CD4-positive, alpha-beta memory T cell (primary cell): ENCODE data around the gene SMG1. TPM values are rescaled to one million over a fixed set of nuclear protein-coding genes. Genes with fewer than 3 reads are reported as not detected.
"Not testable (repeated sequence)": the region's sequence is repeated elsewhere in the genome, so short reads cannot be mapped to it uniquely, and the experiment has no call there.

Experiments used
- CTCF ChIA-PET: fragments of 350-600 bp; sonication (Branson Sonifier 250); formaldehyde crosslinking; loops from one replicate; lab custom pipeline; 2021; ENCODE audit warnings: inconsistent platforms; ENCODE audit not compliant: partially characterized antibody; lab: Charles Lee
- POLR2A ChIA-PET: fragments of 350-600 bp; sonication (Branson Sonifier 250); formaldehyde crosslinking; loops from one replicate; lab custom pipeline; 2021; ENCODE audit not compliant: partially characterized antibody; lab: Charles Lee
- DNase-seq, 5 donors: peaks; one replicate each; pipeline versions ENCODE4 v3.0.0 to v3.0.0-alpha.2; 2020 to 2022; ENCODE audit warnings: mixed read lengths in 1 of 5
- H3K27ac ChIP-seq: one replicate; pipeline ENCODE4 v1.7.0; 2013; ENCODE audit warnings: low read depth, low read length
- H3K27me3 ChIP-seq: 2 replicates; pipeline ENCODE4 v1.7.0; 2013; ENCODE audit warnings: mild to moderate bottlenecking, low read length, moderate library complexity; ENCODE audit not compliant: insufficient read depth
- H3K36me3 ChIP-seq: 2 replicates; pipeline ENCODE4 v1.7.0; 2013; ENCODE audit warnings: mild to moderate bottlenecking, low read length, moderate library complexity; ENCODE audit not compliant: insufficient read depth
- H3K4me1 ChIP-seq: 2 replicates; pipeline ENCODE4 v1.7.0; 2013; ENCODE audit warnings: mild to moderate bottlenecking, low read length, moderate library complexity; ENCODE audit not compliant: insufficient read depth
- H3K4me3 ChIP-seq, 2 donors: one replicate each; pipeline ENCODE4 v1.7.0; 2013; ENCODE audit warnings: low read length in 2 of 2, mild to moderate bottlenecking in 1 of 2
- H3K9me3 ChIP-seq, 2 donors: one replicate each; pipeline ENCODE4 v1.7.0; 2013; ENCODE audit warnings: low read length in 2 of 2, control low read depth in 1 of 2; ENCODE audit not compliant: control insufficient read depth in 1 of 2
- H3K27ac Mint-ChIP-seq, 7 donors: one replicate each; pipeline ENCODE4 v1.8.0; 2020 to 2021; ENCODE audit warnings: mixed read lengths in 7 of 7, mild to moderate bottlenecking in 6 of 7, inconsistent platforms in 3 of 7, moderate library complexity in 3 of 7
- H3K27me3 Mint-ChIP-seq, 2 donors: one replicate each; pipeline ENCODE4 v1.8.0; 2020 to 2021; ENCODE audit warnings: mixed read lengths in 2 of 2
- H3K36me3 Mint-ChIP-seq, 2 donors: one replicate each; pipeline ENCODE4 v1.8.0; 2020 to 2021; ENCODE audit warnings: mixed read lengths in 2 of 2, inconsistent platforms in 1 of 2, mild to moderate bottlenecking in 1 of 2
- H3K4me1 Mint-ChIP-seq, 4 donors: one replicate each; pipeline ENCODE4 v1.8.0; 2020 to 2021; ENCODE audit warnings: mixed read lengths in 4 of 4, mild to moderate bottlenecking in 1 of 4
- H3K4me3 Mint-ChIP-seq, 8 donors: one replicate each; pipeline ENCODE4 v1.8.0; 2020 to 2021; ENCODE audit warnings: mixed read lengths in 8 of 8, mild to moderate bottlenecking in 7 of 8, moderate library complexity in 6 of 8, inconsistent platforms in 3 of 8
- H3K9me3 Mint-ChIP-seq, 8 donors: one replicate each; pipeline ENCODE4 v1.8.0; 2020 to 2021; ENCODE audit warnings: mixed read lengths in 8 of 8, mild to moderate bottlenecking in 5 of 8, inconsistent platforms in 3 of 8, moderate library complexity in 1 of 8
- intact Hi-C: fragments of 100-400 bp; cut with micrococcal nuclease; formaldehyde crosslinking; loops from one replicate; pipeline ENCODE4 v1.15.1; 2023
- polyA plus RNA-seq, 2 donors: library from polyadenylated mRNA; unstranded; fragments of 300-500 nt; fragmentation: Illumina TruSeq; gene quantifications; one replicate each; pipeline ENCODE4 v1.2.3, GENCODE V29; 2021
- total RNA-seq, 2 experiments: library from RNA; stranded (reverse); gene quantifications; one replicate each; pipeline ENCODE4 v1.2.3, GENCODE V29; 2021

SMG1 gene
- total and polyA plus RNA-seq, 4 experiments from 2014 or later: 5.4 to 177 (median 94.5) TPM

DNA sequence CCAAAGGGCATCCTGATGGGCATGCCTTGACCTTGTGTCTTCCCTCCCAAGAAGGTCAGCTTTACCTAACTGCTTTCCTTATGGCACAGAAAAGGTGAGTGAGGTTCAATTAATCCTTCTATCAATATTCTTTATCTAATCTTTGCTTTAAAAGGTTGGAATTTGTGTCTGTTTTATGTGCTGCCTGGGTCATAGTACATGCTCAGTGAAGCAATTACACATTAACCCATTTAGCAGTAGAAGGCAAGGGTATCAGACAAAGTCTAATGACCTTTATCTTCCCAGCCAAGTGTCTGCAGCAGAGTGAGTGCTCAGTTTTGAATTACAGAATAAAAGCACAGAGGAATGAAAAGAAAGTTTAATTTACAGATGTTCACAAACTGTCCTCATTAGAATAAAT is 63.3 kb downstream of the SMG1 start:
- H3K4me1 ChIP-seq, H3K9me3 Mint-ChIP-seq, H3K4me3 Mint-ChIP-seq, H3K27me3 ChIP-seq, POLR2A ChIA-PET, DNase-seq, H3K9me3 ChIP-seq, intact Hi-C loops, H3K4me1 Mint-ChIP-seq, H3K27ac ChIP-seq, H3K4me3 ChIP-seq, CTCF ChIA-PET, H3K27me3 Mint-ChIP-seq: not testable (repeated sequence)
- Mint-ChIP-seq H3K36me3 (peaks cover 38 to 57% of the 10 kb centered on the region in 2 donors), H3K27ac (peak overlapping the region in 6 of 7 donors; percentile 37 to 90 (median 61))
- H3K36me3 ChIP-seq: peaks cover 22% of the 10 kb centered on the region

DNA sequence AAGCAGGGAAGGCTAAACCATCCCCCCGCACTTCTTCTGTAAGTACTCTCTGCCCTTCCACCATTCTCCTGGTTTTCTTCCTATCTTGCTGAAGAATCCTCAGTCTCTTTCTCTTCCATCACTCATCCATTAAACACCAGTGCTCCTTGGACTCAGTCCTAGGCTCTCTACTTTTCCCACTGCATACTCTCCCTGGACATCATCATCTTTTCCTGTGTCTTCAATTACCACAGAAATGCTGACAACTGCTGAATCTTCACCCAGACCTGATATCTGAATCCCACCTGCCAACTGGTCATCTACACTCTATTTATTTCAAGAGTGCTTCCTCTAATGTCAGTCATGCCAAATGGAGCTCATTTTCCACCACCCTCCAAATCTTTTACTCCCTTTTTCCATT is 71.0 kb downstream of the SMG1 start:
- no peak overlapping the region for H3K4me3 Mint-ChIP-seq
- Histone ChIP-seq H3K4me3 (no peak overlapping the region), H3K9me3 (no peaks in the 10 kb centered on the region), H3K27ac (no peak overlapping the region), H3K36me3 (peaks cover 49% of the 10 kb centered on the region), H3K27me3 (no peaks in the 10 kb centered on the region), H3K4me1 (no peaks in the 10 kb centered on the region)
- ChIA-PET POLR2A (no interaction called here), CTCF (no interaction called here)
- H3K27ac Mint-ChIP-seq: peak overlapping the region in 4 of 7 donors; percentile 37 to 68 (median 54)
- no peaks in the 10 kb centered on the region for H3K9me3 Mint-ChIP-seq
- H3K36me3 Mint-ChIP-seq: peaks cover 49 to 74% of the 10 kb centered on the region in 2 donors
- no peaks in the 10 kb centered on the region for H3K27me3 Mint-ChIP-seq
- intact Hi-C loops: no loop called here
- H3K4me1 Mint-ChIP-seq: peaks cover 0 to 9% (median 5%) of the 10 kb centered on the region in 4 donors
- no peak for DNase-seq

DNA sequence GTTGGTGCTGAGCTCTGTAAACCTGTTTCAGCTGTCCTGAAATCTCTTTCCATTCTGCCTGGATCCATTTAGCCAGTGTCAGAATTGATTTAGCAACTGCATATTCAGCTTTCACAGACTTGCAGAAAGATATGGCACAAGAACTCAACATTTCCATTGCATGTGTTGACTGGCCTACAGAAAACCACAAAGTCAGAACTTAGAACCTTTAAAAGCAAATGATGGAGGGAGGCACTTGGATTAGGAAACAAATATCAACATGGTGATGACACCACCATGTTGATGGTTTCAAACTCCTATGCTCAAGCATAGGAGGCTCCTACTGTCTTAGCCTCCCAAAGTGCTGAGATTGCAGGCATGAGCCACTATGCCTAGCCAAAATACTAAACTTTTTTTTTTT is 72.5 kb downstream of the SMG1 start:
- peak overlapping the region in 1 of 7 donors; percentile 12 for H3K27ac Mint-ChIP-seq
- DNase-seq: no peak
- no peak overlapping the region for H3K4me3 Mint-ChIP-seq
- no peak overlapping the region for H3K4me3 ChIP-seq
- H3K9me3 ChIP-seq: no peaks in the 10 kb centered on the region
- H3K4me1 Mint-ChIP-seq: peaks cover 0 to 9% (median 5%) of the 10 kb centered on the region in 4 donors
- ChIA-PET POLR2A (no interaction called here), CTCF (interaction anchor here (0.7 kb wide), 1 partner anchor 116 kb away, joined by 3 read pairs; no protein-coding TSS in a partner anchor)
- intact Hi-C loops: no loop called here
- H3K27me3 Mint-ChIP-seq: no peaks in the 10 kb centered on the region
- H3K27ac ChIP-seq: no peak overlapping the region
- no peaks in the 10 kb centered on the region for H3K9me3 Mint-ChIP-seq
- H3K36me3 ChIP-seq: peaks cover 62% of the 10 kb centered on the region
- peaks cover 58 to 77% of the 10 kb centered on the region in 2 donors for H3K36me3 Mint-ChIP-seq
- H3K4me1 ChIP-seq: no peaks in the 10 kb centered on the region
- no peaks in the 10 kb centered on the region for H3K27me3 ChIP-seq

DNA sequence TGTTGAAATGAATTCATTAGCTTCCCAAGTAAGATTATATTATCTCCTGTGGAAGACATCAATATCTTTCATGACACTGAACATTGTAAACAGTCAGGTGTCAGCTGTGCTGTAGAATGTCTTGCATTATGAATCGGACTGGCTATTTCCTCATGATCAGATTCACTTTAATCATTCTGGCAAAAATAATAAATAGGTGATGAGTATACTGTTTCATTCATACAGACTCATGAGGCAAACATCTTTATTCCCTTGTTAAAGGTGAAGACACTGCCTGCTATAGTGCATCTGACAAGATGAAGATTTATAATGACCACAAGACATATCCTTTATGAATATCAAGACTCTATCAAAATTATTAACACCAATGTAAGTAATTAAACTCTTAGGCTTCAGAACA is 73.6 kb downstream of the SMG1 start:
- Histone ChIP-seq H3K36me3 (peaks cover 66% of the 10 kb centered on the region), H3K27ac (no peak overlapping the region)
- CTCF ChIA-PET: no interaction called here

GRCh38 chr16:18846416-18846815 is 79.8 kb downstream of the SMG1 start:
- H3K27ac Mint-ChIP-seq: peak overlapping the region in 2 of 7 donors; percentile 4 to 79
- CTCF ChIA-PET: interaction anchor here (0.6 to 3.4 kb wide), 2 partner anchors 45 to 73 kb away, joined by 3 to 19 read pairs; partner anchors contain the start of gene ARL6IP1

More for the DNA sequence above, 73.6 kb downstream of the SMG1 start:
- no peak for DNase-seq
- Histone ChIP-seq H3K9me3 (no peaks in the 10 kb centered on the region), H3K4me1 (no peaks in the 10 kb centered on the region), H3K4me3 (no peak overlapping the region), H3K27me3 (no peaks in the 10 kb centered on the region)
- POLR2A ChIA-PET: no interaction called here
- peaks cover 53 to 75% of the 10 kb centered on the region in 2 donors for H3K36me3 Mint-ChIP-seq
- no peaks in the 10 kb centered on the region for H3K27me3 Mint-ChIP-seq
- H3K4me3 Mint-ChIP-seq: no peak overlapping the region
- no peaks in the 10 kb centered on the region for H3K9me3 Mint-ChIP-seq
- intact Hi-C loops: no loop called here
- H3K27ac Mint-ChIP-seq: peak overlapping the region in 4 of 7 donors; percentile 11 to 78 (median 46)
- H3K4me1 Mint-ChIP-seq: peaks cover 0 to 9% (median 5%) of the 10 kb centered on the region in 4 donors

GRCh38 chr16:18842565-18842964 is 83.6 kb downstream of the SMG1 start:
- H3K4me1 Mint-ChIP-seq: peaks cover 0 to 1% (median 0%) of the 10 kb centered on the region in 4 donors
- Histone ChIP-seq H3K4me1 (no peaks in the 10 kb centered on the region), H3K27me3 (no peaks in the 10 kb centered on the region), H3K9me3 (no peaks in the 10 kb centered on the region), H3K4me3 (no peak overlapping the region), H3K36me3 (peaks cover 68% of the 10 kb centered on the region), H3K27ac (no peak overlapping the region)
- peaks cover 63 to 78% of the 10 kb centered on the region in 2 donors for H3K36me3 Mint-ChIP-seq
- intact Hi-C loops: no loop called here
- ChIA-PET POLR2A (no interaction called here), CTCF (interaction anchor here (1.6 kb wide), 1 partner anchor 41 kb away, joined by 3 read pairs; the partner anchor contains the start of gene ARL6IP1)
- no peak overlapping the region for H3K4me3 Mint-ChIP-seq
- H3K27me3 Mint-ChIP-seq: no peaks in the 10 kb centered on the region
- no peak for DNase-seq
- no peaks in the 10 kb centered on the region for H3K9me3 Mint-ChIP-seq
- H3K27ac Mint-ChIP-seq: peak overlapping the region in 4 of 7 donors; percentile 36 to 66 (median 43)

More at GRCh38 chr16:18846416-18846815, 79.8 kb downstream of the SMG1 start:
- H3K27me3 ChIP-seq: no peaks in the 10 kb centered on the region
- Mint-ChIP-seq H3K9me3 (no peaks in the 10 kb centered on the region), H3K4me1 (peaks cover 0 to 1% (median 0%) of the 10 kb centered on the region in 4 donors), H3K4me3 (no peak overlapping the region), H3K27me3 (no peaks in the 10 kb centered on the region), H3K36me3 (peaks cover 61 to 78% of the 10 kb centered on the region in 2 donors)
- intact Hi-C loops: no loop called here
- POLR2A ChIA-PET: no interaction called here
- H3K4me3 ChIP-seq: no peak overlapping the region
- no peak for DNase-seq
- H3K27ac ChIP-seq: no peak overlapping the region
- H3K4me1 ChIP-seq: no peaks in the 10 kb centered on the region
- H3K9me3 ChIP-seq: no peaks in the 10 kb centered on the region
- H3K36me3 ChIP-seq: peaks cover 67% of the 10 kb centered on the region

GRCh38 chr16:18841833-18842525 is 84.2 kb downstream of the SMG1 start:
- Mint-ChIP-seq H3K9me3 (no peaks in the 10 kb centered on the region), H3K27me3 (no peaks in the 10 kb centered on the region), H3K4me1 (peaks cover 0 to 1% (median 0%) of the 10 kb centered on the region in 4 donors), H3K27ac (peak overlapping the region in 3 of 7 donors; percentile 25 to 57 (median 36)), H3K4me3 (no peak overlapping the region), H3K36me3 (peaks cover 63 to 78% of the 10 kb centered on the region in 2 donors)
- intact Hi-C loops: no loop called here
- no peak for DNase-seq
- H3K4me1 ChIP-seq: no peaks in the 10 kb centered on the region
- H3K4me3 ChIP-seq: no peak overlapping the region
- no peak overlapping the region for H3K27ac ChIP-seq
- POLR2A ChIA-PET: no interaction called here
- H3K27me3 ChIP-seq: no peaks in the 10 kb centered on the region
- H3K9me3 ChIP-seq: no peaks in the 10 kb centered on the region
- CTCF ChIA-PET: interaction anchor here (1.6 kb wide), 1 partner anchor 41 kb away, joined by 3 read pairs; the partner anchor contains the start of gene ARL6IP1
- peaks cover 68% of the 10 kb centered on the region for H3K36me3 ChIP-seq
